ENCODE data around the gene RACGAP1.

Gene RACGAP1

GRCh38 chr12:49972129-49972528 is 53.2 kb downstream of the RACGAP1 start:
- TF ChIP-seq CTCF (IDR thresholded peaks at IDR 0.05; ENCODE audit: control insufficient read depth, insufficient read depth, low read depth, low read length, missing control alignments) = no peak
- no peak for DNase-seq (ENCODE audit: low read depth)
- no peak overlapping the region for H3K4me3 ChIP-seq (ENCODE audit: control insufficient read depth, low read depth, low read length)

GRCh38 chr12:49971141-49971540 is 54.2 kb downstream of the RACGAP1 start:
- H3K4me3 ChIP-seq (ENCODE audit: control insufficient read depth, low read depth, low read length) = no peak overlapping the region
- DNase-seq (ENCODE audit: low read depth) = no peak
- no peak for TF ChIP-seq CTCF (IDR thresholded peaks at IDR 0.05; ENCODE audit: control insufficient read depth, insufficient read depth, low read depth, low read length, missing control alignments)

GRCh38 chr12:49970658-49971057 is 54.6 kb downstream of the RACGAP1 start:
- no peak overlapping the region for H3K4me3 ChIP-seq (ENCODE audit: control insufficient read depth, low read depth, low read length)
- DNase-seq (ENCODE audit: low read depth) = no peak
- TF ChIP-seq CTCF (IDR thresholded peaks at IDR 0.05; ENCODE audit: control insufficient read depth, insufficient read depth, low read depth, low read length, missing control alignments) = no peak

- DNase-seq (ENCODE audit: low read depth) = no peak
- no peak overlapping the region for H3K4me3 ChIP-seq (ENCODE audit: control insufficient read depth, low read depth, low read length)
- no peak for TF ChIP-seq CTCF (IDR thresholded peaks at IDR 0.05; ENCODE audit: control insufficient read depth, insufficient read depth, low read depth, low read length, missing control alignments)
These were observed 55.5 kb downstream of the RACGAP1 start for GRCh38 chr12:49969651-49970429.

- no peak overlapping the region for H3K4me3 ChIP-seq (ENCODE audit: control insufficient read depth, low read depth, low read length)
- no peak for DNase-seq (ENCODE audit: low read depth)
- no peak for TF ChIP-seq CTCF (IDR thresholded peaks at IDR 0.05; ENCODE audit: control insufficient read depth, insufficient read depth, low read depth, low read length, missing control alignments)
These were observed 56.3 kb downstream of the RACGAP1 start for GRCh38 chr12:49969027-49969426.

- DNase-seq (ENCODE audit: low read depth) = no peak
- no peak for TF ChIP-seq CTCF (IDR thresholded peaks at IDR 0.05; ENCODE audit: control insufficient read depth, insufficient read depth, low read depth, low read length, missing control alignments)
- no peak overlapping the region for H3K4me3 ChIP-seq (ENCODE audit: control insufficient read depth, low read depth, low read length)
These were observed 56.8 kb downstream of the RACGAP1 start for GRCh38 chr12:49968471-49968870.

Data from AG09309 (cell line).